Urothelium cell line (cell line): Measurements from ENCODE around the gene SPATA31E1.
"Not testable (repeated sequence)": the region's sequence is repeated elsewhere in the genome, so short reads cannot be mapped to it uniquely, and the experiment has no call there.

Experiments used
- DNase-seq: peaks from one replicate; pipeline ENCODE4 v3.0.0; 2011; ENCODE audit warnings: low spot score, mixed read lengths
- FAIRE-seq: peaks from 2 replicates; lab custom pipeline; 2011; peaks lifted over from hg19 to GRCh38; lab: Jason Lieb, UNC

The SPATA31E1 gene

DNA sequence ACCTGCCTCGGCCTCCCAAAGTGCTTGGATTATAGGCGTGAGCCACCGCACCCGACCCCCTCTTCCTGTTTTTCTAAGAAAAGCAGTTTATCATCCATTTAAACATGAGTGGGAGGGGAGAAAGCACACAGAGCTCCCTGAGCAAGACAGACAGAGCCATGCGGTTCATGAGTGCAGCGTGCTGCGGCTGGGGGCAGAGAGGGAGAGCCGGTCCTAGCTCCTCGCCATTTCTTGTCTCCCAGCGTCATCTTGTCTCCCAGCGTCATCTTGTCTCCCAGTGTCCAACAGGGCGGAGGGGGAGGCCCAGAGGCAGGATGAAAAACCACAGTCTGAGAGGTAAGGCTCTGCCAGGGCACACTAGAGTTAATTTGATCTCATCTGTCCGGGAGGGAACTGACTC, 36.3 kb downstream of the SPATA31E1 start:
- FAIRE-seq, DNase-seq: not testable (repeated sequence)

DNA sequence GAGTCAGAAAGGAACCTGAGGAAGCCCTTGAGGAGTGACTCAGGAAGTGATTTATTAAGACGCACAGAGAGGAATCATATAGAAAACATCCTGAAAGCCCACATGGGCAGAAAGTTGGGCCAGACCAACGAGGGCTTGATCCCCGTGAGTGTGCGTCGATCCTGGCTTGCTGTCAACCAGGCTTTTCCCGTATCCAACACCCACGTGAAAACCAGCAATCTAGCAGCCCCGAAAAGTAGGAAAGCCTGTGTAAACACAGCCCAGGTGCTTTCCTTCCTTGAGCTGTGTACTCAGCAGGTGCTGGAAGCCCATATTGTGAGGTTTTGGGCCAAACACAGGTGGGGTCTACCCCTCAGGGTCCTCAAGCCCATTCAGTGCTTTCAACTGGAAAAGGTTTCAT, 38.9 kb downstream of the SPATA31E1 start:
- not testable (repeated sequence) for FAIRE-seq, DNase-seq

DNA sequence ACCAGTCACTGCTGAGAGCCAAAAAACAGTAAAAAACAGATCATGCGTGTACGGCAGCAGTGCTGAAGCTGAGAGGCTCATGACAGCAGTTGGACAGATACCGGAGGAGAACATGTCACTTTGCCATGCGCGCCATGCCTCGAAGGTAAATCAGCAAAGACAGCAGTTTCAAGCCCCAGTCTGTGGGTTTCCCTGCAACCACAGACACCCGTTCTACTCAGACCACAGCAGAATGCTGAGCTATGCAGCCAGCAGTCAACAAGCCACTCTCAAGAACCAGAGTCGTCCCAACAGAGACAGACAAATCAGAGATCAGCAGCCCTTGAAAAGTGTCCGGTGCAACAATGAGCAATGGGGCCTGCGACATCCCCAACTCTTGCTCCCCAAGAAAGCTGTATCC, 40.3 kb downstream of the SPATA31E1 start:
- not testable (repeated sequence) for DNase-seq, FAIRE-seq

DNA sequence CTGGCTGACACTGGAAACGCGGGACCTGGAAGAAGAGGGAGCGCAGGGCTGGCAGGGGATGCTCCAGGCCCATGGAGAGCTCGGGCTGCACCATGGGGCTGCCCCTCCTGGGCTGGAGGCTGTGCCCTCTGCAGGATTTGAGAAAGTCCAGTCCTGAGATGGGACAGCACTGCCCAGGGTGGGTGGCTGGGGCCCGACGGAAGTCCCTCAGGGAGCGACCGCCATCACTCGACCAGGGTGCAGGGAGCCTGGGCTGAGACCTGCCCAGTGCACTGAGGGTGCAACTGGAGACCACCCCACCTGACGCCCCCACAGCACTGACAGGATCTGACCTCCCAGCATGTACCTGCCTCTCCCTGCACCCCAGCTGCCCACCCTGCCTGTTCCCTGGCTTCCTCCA, 42.2 kb downstream of the SPATA31E1 start:
- FAIRE-seq: peak; percentile 81

DNA sequence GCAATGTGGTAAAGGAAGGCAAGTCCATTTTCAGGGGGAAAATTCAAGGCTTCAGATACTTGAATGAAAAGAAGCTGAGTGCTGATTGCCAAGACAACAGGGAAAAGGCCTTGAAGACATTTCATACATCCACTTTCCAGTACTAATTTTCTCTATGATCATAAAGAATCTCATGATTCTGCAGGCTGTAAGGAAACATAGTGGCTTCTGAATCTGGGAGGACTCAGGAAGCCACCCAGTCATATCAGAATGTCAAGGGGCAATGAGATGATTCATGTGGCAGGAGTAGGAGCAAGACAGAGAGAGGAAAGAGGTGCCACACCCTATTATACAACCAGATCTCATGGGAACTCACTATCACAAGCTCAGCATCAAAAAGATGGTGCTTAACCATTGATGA, 46.5 kb downstream of the SPATA31E1 start:
- FAIRE-seq, DNase-seq: not testable (repeated sequence)

More for the DNA sequence above, 42.2 kb downstream of the SPATA31E1 start:
- DNase-seq: not testable (repeated sequence)

DNA sequence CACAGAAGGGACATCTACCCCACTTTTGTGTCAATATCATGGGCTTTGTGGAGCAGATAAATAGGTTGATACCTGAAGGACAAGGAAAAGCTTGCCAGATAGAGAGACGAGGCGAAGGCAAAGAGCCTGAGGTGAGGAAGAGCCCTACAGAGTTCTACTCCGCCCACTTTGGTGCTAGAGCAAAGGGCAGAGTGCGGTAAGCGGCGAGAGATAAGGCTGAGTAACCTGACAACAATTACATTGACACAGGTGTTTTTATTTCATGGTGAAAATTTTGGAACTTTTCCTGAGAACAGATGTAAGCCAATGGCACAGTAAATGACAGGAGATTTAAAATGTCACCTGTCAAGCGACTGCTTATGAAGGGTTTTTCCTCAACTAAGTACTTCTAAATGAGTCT, 51.8 kb downstream of the SPATA31E1 start:
- DNase-seq, FAIRE-seq: not testable (repeated sequence)

DNA sequence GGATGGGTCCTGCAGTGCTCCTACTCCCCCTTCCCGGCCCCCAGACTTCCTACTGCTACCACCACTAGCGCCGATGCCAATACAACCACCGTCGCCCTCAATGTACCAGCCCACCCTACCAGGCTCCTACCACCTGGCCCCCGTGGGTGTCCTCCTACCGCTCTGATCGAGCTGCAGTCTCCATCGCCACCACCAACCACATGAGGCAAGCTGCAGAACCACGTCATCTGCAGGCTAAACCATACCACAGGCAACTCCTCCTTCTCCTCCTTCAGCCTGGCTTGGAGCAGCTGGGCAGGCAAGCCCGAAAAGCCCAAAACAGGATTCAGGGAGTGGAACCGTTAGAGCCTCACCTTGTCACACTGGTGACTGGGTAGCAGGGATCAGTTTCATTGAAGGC, 54.7 kb downstream of the SPATA31E1 start:
- not testable (repeated sequence) for DNase-seq, FAIRE-seq

DNA sequence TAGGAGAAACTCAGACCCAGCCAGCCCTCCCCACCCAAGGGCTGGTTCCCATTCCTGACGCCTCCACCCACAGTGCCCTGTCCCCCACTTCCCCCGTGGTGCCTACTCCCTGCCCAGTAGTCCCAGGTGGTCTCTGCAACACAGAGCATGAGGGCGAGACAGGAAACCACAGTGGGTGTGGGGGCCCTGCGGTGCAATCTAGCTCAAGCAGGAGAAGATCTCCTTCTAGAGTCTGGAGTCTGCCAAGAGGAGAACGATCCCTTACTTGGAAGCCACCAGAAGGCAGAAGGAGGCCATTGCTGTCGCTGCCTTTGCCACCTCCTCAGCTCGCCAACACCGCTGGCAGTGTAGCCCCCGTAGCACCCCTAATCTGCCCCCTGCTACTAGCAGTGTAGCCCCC, 55.2 kb downstream of the SPATA31E1 start:
- not testable (repeated sequence) for FAIRE-seq, DNase-seq

DNA sequence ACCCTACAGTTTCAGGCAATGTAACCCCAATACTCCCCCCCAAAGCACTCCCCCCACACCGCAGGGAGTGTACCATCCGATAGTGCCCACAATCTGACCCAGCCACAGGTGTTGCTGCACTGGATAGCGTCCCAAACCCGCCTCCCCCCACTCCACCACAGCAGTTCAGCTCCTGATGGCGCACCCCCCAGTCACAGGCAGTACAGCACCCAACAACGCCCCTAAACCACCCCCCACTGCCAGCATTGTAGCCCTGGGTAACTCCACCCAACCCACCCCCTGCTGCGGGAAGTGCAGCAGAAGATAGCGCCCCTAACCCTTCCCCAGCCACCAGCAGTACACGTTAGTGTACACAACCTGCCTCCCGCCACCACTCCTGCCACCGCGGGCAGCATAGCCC, 55.7 kb downstream of the SPATA31E1 start:
- not testable (repeated sequence) for FAIRE-seq, DNase-seq
